Subcutaneous adipose tissue (tissue), 4 donors: ENCODE results near the gene STAM. TPM values are rescaled to one million over a fixed set of nuclear protein-coding genes. Genes with fewer than 3 reads are reported as not detected.

ENCODE experiments used
- total RNA-seq, 4 donors: library from RNA; depleted of rRNA; stranded (reverse); fragments of >200 nt; gene quantifications; one replicate each; pipeline ENCODE4 v1.1.0, GENCODE V29; 2016
- TF ChIP-seq, protein P1 (sequence below): fragments of 450-650 bp; IDR thresholded peaks from one replicate; pipeline ENCODE4 v1.5.1; 2016; ENCODE audit warnings: low read depth, mild to moderate bottlenecking, control low read depth, antibody characterized with exemption, moderate library complexity

Gene STAM
- total RNA-seq, 4 donors from 2014 or later, result 14.5 to 28.8 (median 25.6) TPM

GRCh38 chr10:17743437-17743836, 99.5 kb downstream of the STAM start:
- TF ChIP-seq, protein P1, sequence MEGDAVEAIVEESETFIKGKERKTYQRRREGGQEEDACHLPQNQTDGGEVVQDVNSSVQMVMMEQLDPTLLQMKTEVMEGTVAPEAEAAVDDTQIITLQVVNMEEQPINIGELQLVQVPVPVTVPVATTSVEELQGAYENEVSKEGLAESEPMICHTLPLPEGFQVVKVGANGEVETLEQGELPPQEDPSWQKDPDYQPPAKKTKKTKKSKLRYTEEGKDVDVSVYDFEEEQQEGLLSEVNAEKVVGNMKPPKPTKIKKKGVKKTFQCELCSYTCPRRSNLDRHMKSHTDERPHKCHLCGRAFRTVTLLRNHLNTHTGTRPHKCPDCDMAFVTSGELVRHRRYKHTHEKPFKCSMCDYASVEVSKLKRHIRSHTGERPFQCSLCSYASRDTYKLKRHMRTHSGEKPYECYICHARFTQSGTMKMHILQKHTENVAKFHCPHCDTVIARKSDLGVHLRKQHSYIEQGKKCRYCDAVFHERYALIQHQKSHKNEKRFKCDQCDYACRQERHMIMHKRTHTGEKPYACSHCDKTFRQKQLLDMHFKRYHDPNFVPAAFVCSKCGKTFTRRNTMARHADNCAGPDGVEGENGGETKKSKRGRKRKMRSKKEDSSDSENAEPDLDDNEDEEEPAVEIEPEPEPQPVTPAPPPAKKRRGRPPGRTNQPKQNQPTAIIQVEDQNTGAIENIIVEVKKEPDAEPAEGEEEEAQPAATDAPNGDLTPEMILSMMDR, result no peak

DNA sequence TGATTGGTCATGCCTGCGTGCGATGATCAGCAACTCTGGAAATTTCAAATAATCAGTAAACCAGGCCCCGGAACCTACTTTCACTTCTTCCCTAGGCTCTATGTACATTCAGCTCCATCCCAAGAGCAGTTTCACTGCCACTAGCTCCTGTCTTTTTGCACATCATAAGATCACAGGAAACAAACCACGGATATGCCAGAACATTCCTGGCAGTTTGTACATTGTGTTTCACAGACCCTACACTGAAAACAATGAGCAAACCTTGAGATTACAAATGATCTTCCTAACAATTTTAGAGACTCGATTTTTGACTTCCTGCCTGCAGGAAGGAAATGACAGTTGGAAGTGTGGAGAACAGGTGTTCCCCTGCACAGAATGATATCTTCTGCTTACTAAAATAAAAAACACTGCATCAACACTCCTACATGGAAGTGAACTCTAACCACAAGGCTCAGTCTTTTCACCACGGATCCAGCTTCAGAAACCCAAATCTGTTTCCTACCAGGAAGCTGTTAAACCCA, 100.5 kb downstream of the STAM start:
- TF ChIP-seq, protein P1, result no peak

- TF ChIP-seq, protein P1, result no peak
Observed at GRCh38 chr10:17747883-17748550, 104.1 kb downstream of the STAM start.

GRCh38 chr10:17749890-17750289, 105.9 kb downstream of the STAM start:
- TF ChIP-seq, protein P1, result no peak

- TF ChIP-seq, protein P1, result no peak
Observed at GRCh38 chr10:17751781-17752445, 108.0 kb downstream of the STAM start, which contains the start of gene TMEM236. Gene TMEM236 (plus strand): TSS chr10:17752201. CDS start chr10:17752296, 95 bp downstream.

DNA sequence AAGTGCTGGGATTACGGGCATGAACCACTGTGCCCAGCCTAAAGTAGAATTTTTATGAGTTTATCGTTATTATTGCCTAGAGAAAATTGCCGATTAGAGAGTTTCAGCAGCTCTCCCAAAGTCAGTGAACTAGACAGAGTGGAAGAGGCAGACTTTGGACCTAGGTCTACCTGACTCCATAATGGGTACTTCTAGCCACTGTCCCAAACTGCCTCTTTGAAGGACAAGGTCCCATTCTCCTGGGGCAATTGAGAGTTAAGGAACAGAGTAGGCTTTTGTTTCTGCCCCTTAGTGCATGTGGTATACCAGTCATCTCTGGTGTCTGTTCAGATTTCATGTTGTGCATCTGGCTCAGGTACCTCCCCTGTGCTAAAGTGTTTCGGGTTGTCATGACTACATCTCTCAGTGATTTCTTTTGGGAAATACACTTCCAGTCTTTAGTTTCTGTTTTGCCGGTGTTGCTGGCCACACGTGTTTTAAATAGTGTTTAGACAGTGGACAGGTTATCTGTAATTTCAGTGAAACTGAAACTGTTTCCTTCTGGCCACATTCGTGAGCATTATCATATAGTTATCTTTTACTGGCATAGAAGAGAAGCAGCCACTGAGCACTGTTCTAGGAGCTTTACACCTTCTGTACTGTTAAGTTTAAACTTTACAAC, 112.7 kb downstream of the STAM start:
- TF ChIP-seq, protein P1, result no peak

GRCh38 chr10:17758200-17758599, 114.2 kb downstream of the STAM start:
- TF ChIP-seq, protein P1, result no peak
